Neural cell (in vitro differentiated cells): Measurements from ENCODE around the gene TRAPPC2B.

Experiments used
- EP300 ChIP-seq: fragments of 450-650 bp; conservative IDR thresholded peaks from 2 replicates; pipeline ENCODE4 v1.6.1; 2014; ENCODE audit warnings: antibody characterized with exemption, mild to moderate bottlenecking, moderate library complexity; ENCODE audit not compliant: poor library complexity, severe bottlenecking
- EZH2 ChIP-seq: fragments of 200-600, 300-800 bp; shearing (Covaris generic), sonication (generic); IDR thresholded peaks from 2 replicates; pipeline ENCODE4 v1.6.1; 2014; ENCODE audit warnings: antibody characterized with exemption, low read length, borderline replicate concordance, mild to moderate bottlenecking; ENCODE audit not compliant: insufficient read depth, poor library complexity, severe bottlenecking
- MXI1 ChIP-seq: fragments of 450-650 bp; conservative IDR thresholded peaks from 2 replicates; pipeline ENCODE4 v1.6.1; 2014; ENCODE audit warnings: antibody characterized with exemption, mild to moderate bottlenecking; ENCODE audit not compliant: poor library complexity, severe bottlenecking
- POLR2AphosphoS5 ChIP-seq: IDR thresholded peaks from 2 replicates; pipeline ENCODE4 v1.6.1; 2012
- RAD21 ChIP-seq: fragments of 450-650 bp; conservative IDR thresholded peaks from 2 replicates; pipeline ENCODE4 v1.6.1; 2014; ENCODE audit warnings: antibody characterized with exemption, mild to moderate bottlenecking, moderate library complexity
- SMC3 ChIP-seq: fragments of 450-650 bp; conservative IDR thresholded peaks from 2 replicates; pipeline ENCODE4 v1.6.1; 2014; ENCODE audit warnings: antibody characterized with exemption, mild to moderate bottlenecking, moderate library complexity; ENCODE audit not compliant: poor library complexity
- TAF1 ChIP-seq: IDR thresholded peaks from 2 replicates; pipeline ENCODE4 v1.6.1; 2012; ENCODE audit warnings: low read depth
- TF ChIP-seq, protein P1 (sequence below): fragments of 450-650 bp; IDR thresholded peaks from 2 replicates; pipeline ENCODE4 v1.5.1; 2014; ENCODE audit warnings: antibody characterized with exemption, mild to moderate bottlenecking, moderate library complexity; ENCODE audit not compliant: poor library complexity, severe bottlenecking
- TF ChIP-seq, protein P2 (sequence below): IDR thresholded peaks from 2 replicates; pipeline ENCODE4 v1.6.1; 2012; ENCODE audit warnings: borderline replicate concordance

DNA sequence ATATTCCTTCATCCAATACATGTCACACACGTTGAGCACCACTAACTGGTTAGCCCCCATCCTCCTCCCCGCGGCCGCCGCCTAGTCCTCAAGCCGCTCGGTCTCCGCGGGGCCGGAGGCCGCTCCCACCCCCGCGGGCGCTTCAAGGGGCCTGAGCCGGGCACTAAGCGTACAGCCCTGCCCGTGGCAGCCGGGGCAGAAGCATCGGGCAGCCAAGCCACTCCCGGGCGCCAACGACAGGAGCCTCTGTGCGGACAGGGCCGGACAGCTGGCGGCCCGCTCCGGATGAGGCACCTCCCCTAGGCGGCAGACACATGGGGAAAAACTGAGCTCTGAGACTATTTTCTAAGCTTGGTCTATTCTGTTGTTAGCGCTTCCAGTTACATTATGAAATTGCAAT is 45.8 kb upstream of the TRAPPC2B start:
- TF ChIP-seq, protein P1, sequence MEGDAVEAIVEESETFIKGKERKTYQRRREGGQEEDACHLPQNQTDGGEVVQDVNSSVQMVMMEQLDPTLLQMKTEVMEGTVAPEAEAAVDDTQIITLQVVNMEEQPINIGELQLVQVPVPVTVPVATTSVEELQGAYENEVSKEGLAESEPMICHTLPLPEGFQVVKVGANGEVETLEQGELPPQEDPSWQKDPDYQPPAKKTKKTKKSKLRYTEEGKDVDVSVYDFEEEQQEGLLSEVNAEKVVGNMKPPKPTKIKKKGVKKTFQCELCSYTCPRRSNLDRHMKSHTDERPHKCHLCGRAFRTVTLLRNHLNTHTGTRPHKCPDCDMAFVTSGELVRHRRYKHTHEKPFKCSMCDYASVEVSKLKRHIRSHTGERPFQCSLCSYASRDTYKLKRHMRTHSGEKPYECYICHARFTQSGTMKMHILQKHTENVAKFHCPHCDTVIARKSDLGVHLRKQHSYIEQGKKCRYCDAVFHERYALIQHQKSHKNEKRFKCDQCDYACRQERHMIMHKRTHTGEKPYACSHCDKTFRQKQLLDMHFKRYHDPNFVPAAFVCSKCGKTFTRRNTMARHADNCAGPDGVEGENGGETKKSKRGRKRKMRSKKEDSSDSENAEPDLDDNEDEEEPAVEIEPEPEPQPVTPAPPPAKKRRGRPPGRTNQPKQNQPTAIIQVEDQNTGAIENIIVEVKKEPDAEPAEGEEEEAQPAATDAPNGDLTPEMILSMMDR: no peak
- TF ChIP-seq EP300: no peak
- no peak for TF ChIP-seq POLR2AphosphoS5
- TF ChIP-seq, protein P2, sequence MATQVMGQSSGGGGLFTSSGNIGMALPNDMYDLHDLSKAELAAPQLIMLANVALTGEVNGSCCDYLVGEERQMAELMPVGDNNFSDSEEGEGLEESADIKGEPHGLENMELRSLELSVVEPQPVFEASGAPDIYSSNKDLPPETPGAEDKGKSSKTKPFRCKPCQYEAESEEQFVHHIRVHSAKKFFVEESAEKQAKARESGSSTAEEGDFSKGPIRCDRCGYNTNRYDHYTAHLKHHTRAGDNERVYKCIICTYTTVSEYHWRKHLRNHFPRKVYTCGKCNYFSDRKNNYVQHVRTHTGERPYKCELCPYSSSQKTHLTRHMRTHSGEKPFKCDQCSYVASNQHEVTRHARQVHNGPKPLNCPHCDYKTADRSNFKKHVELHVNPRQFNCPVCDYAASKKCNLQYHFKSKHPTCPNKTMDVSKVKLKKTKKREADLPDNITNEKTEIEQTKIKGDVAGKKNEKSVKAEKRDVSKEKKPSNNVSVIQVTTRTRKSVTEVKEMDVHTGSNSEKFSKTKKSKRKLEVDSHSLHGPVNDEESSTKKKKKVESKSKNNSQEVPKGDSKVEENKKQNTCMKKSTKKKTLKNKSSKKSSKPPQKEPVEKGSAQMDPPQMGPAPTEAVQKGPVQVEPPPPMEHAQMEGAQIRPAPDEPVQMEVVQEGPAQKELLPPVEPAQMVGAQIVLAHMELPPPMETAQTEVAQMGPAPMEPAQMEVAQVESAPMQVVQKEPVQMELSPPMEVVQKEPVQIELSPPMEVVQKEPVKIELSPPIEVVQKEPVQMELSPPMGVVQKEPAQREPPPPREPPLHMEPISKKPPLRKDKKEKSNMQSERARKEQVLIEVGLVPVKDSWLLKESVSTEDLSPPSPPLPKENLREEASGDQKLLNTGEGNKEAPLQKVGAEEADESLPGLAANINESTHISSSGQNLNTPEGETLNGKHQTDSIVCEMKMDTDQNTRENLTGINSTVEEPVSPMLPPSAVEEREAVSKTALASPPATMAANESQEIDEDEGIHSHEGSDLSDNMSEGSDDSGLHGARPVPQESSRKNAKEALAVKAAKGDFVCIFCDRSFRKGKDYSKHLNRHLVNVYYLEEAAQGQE: no peak
- TF ChIP-seq EZH2: no peak
- TF ChIP-seq TAF1: no peak
- TF ChIP-seq RAD21: no peak
- no peak for TF ChIP-seq SMC3
- no peak for TF ChIP-seq MXI1
